ENCODE results near the gene MT1X. TPM values are rescaled to one million over a fixed set of nuclear protein-coding genes. Genes with fewer than 3 reads are reported as not detected.
"Not testable (repeated sequence)": the region's sequence is repeated elsewhere in the genome, so short reads cannot be mapped to it uniquely, and the experiment has no call there.

The MT1X gene
- total RNA-seq, 1 donor from 2014 or later = 85.9 TPM

DNA sequence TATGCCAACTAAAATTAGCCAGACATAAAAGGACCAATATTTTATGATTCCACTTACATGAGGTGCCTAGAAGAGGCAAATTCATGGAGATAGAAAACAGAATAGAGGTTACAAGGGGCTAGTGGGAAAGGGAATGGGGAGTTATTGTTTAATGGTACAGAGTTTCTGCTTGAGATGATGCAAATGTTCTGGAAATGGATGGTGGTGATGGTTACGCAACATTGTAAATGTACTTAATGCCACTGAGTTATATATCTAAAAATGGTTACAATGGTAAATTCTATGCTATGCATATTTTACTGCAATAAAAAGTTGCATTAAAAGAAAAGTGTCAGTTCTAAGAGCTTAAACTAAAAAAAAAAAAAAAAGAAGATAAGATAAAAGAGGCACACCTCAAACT is 17.9 kb downstream of the MT1X start:
- DNase-seq (no peak), ATAC-seq (no peak)
- intact Hi-C loops (cut with micrococcal nuclease) = loop anchor here (10.0 kb wide), 1 partner anchor 185 kb away; no protein-coding TSS in a partner anchor

DNA sequence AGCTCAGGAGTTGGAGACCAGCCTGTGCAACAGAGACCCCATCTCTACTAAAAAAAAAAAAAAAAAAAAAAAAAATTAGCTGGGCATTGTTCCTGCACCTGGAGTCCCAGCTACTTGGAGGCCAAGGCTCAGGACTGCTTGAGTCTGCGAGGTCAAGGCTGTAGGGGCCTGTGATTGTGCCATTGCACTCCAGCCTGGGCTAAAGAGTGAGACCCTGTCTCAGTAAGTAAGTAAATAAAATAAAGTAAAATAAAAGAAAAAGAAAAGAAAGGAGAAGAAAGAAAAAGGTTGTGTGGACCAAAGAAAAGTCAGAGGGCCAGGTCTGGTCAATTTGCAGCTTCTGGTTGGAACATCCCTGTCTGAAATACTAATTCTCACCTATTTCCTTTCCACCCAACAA is 18.4 kb downstream of the MT1X start:
- DNase-seq (no peak), ATAC-seq (no peak)
- intact Hi-C loops (cut with micrococcal nuclease) = loop anchor here (10.0 kb wide), 1 partner anchor 186 kb away; no protein-coding TSS in a partner anchor

DNA sequence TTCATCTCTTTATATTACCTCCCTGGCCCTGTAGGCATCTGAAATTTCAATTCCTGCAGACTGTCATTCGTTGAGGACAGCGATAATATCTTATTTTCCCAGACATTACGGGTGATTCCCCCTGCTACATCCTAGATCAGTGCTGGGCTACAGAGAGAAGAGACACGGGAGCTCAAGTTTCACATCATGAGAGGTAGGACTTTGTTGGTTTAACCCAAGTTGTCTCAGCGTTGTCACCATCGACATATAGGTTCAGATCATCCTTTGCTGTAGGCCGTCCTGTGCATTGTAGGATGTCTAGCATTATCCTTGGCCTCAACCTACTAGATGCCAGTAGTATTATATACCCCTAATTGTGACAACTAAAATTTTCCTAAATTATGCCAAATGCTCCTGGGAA is 19.3 kb downstream of the MT1X start:
- intact Hi-C loops (cut with micrococcal nuclease) = loop anchor here (10.0 kb wide), 1 partner anchor 187 kb away; no protein-coding TSS in a partner anchor
- DNase-seq = no peak
- ATAC-seq = peak; percentile 10

DNA sequence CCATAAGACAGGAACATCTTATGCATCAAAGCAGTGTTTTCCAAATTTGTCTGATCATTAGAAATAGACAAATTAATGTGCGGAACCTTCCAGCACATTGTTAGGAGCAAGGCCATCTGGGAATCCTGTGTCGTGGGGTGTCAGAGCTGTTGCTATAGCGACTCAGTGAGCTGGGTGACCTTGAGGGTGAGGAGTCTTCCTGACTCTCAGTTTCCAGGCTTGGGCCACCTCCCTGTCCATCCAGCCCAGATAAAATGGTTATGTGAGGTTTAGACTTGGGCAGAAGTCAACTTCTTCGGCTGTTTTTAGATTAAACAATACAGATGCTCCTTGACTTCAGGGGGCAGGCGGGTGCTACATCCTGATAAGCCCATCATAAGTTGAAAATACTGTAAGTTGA is 20.6 kb downstream of the MT1X start:
- intact Hi-C loops (cut with micrococcal nuclease) = loop anchor here (10.0 kb wide), 1 partner anchor 188 kb away; no protein-coding TSS in a partner anchor
- no peak for DNase-seq
- no peak for ATAC-seq

DNA sequence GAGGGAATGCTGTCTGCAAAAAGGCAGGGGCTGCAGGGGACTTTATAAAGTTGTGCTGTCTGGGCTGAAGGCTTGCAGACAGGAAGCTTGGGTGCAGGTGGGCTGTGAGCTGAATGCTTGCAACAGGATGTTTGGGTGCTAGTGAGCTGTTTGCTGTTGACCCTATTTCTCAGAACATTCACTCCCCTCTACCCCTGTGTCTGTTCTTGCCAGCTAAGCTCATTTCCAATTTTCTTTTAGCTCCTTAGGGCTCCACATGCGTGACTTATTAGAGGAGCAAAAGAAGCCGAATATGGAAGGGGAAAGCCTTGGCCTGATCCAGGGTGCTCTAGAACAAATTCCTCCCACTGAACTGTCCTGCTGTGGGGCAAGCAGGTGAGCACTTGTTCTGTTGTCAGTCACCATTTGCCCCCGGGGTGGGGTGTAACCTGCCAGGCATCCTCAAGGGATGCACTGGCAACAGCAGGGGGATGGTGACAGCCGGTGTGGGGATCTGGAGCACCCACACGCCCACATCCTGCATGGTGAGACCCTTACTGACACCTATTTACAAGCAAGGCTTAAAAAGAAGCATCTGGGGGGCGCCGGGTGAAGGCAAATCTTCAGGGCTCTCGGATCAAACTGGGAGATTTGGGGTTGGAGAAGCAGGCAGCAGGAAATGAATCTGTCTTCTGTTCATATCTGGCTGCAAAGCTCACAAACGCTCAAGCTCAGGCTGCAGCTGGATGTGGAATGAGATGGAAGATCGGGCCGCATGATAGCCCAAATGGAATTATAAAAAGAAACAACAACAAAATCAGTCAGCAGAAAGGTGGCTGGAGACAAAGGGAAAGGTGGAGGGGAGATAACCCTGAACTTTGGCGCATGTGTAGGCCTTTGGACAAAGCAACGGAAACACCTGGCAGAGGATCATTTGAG is 26.5 kb downstream of the MT1X start:
- ATAC-seq (no peak), DNase-seq (no peak)
- intact Hi-C loops (cut with micrococcal nuclease) = loop anchor here (10.0 kb wide), 1 partner anchor 194 kb away; no protein-coding TSS in a partner anchor

DNA sequence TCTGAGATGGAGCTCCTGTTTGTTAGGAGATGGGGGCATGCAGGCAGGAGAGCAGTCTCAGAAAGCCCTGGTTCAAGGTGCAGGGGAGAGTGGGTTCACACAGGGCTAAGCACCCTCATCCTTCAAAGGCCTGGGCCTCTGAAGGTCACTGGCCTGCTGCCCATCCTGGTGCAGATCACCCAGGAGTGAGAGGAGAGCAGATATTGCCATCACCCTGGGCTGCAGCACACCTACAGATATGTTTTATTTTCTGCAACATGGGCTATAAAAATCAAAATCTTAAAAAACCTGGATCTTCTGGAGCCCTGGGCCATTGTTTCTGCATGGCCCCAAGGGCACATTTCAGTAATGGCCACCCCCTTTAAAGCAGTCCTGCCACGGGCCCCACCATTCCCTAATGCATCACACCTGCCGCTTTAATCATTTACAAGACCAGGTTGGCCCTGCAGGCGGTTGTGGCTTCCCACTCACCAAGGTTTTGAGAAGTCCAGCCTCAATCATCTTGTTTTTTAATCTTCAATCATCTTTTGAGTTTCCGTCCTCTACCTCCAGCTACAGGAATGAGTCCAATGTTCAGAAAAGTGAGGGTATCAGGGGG is 27.3 kb downstream of the MT1X start:
- DNase-seq (no peak), ATAC-seq (no peak)
- intact Hi-C loops (cut with micrococcal nuclease) = loop anchor here (10.0 kb wide), 1 partner anchor 195 kb away; no protein-coding TSS in a partner anchor

DNA sequence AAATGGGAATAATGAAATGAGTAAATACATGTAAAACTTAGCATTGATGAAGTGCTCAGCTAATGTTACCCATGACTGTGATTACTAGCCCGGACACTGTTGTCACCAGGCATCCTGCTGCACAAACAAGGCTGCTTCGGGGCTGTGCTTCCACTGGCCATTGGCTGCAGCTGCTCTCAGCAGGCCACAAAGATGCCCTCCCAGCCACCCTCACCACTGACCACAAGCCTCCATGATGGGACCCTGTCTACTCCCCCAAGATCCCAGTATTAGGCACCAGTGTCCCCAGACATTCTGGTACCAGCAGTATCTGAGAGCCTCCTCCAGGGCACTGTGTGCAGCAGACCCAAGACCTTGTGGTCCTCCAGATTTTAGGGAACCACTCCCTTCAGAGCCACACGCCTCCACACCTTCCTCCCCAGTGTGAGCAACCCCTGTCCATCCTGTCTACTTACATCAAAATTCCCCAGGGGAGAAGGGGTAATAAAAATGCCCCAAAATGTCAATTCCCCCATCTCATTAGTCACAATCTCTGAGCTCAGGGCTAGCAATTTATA is 28.0 kb downstream of the MT1X start:
- intact Hi-C loops (cut with micrococcal nuclease) = no loop called here
- DNase-seq (no peak), ATAC-seq (no peak)

DNA sequence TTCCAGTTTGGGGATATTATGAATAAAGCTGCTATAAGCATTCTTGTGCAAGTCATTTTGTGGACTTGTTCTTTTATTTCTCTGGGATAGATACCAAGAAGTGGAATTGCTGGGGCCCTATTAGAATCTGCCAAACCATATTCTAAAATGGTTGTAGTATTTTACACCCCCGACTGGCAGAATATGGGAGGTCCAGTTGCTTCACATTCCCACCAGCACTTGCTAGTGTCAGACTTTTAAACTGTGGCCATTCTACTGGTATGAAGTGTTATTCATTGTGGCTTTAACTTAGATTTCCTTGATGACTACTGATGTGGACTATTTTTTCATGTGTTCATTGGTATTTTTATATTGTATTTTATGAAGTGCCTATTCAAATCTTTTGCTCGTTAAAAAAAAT is 29.6 kb downstream of the MT1X start:
- no peak for ATAC-seq
- no peak for DNase-seq
- intact Hi-C loops (cut with micrococcal nuclease) = no loop called here

DNA sequence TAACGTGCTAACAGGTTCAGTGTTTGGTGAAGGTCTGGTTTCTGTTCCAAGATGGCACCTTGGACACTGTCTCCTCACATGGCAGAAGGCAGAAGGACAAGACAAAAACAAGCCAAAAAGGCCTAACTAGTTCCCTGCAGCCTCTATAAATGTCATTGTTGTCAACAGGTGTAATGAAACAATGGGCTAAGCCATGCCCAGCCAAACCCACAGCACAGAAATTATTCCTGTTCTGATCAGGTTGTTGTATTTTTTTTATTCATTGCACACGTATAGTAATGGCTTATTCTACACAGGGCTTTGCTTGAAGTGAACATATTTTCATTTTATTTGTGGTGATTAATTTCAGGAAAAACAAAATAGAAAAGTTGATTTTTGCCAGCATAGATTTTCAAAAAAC is 31.5 kb downstream of the MT1X start:
- ATAC-seq (no peak), DNase-seq (no peak)
- intact Hi-C loops (cut with micrococcal nuclease) = no loop called here

DNA sequence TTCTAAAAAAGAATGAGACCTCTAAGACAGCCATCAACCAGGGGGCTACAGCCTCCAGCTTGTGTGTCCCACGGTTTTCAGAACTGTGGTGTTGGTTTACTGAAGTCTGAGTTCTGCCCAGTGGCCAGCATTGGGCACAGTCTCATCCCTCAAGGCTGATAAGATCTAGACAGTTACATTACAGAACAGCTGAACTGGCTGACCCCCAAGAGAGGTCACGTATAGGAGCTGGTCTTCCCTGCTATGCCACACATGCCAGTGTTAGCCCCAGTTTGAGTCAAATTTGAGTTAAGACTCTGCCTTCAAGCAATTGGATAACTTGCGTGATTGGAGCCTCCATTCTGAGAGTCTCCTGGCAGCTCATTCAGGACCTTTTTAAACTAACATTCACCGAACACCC is 32.9 kb downstream of the MT1X start:
- no peak for ATAC-seq
- intact Hi-C loops (cut with micrococcal nuclease) = no loop called here

DNA sequence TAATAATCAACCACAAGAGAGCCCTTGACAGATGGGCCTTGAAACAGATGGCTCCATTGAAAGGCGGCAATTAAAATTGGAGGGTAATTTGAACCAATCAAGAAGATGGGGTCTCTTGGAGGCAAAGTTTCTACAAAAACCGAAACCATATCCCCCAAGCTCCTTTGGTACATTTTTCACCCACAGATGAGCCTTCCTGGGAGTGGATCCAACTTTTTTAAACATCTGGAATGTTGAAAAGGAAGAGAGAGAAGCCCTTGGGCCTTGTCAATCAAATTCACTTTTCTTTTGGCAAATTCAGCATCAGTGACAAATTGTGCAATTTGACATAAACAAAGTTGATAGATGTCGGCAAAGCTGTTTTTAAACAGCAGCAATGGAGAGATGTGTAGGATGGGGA is 34.5 kb downstream of the MT1X start:
- ATAC-seq (no peak), DNase-seq (no peak)
- intact Hi-C loops (cut with micrococcal nuclease) = no loop called here

More for the DNA sequence above, 32.9 kb downstream of the MT1X start:
- DNase-seq = no peak

DNA sequence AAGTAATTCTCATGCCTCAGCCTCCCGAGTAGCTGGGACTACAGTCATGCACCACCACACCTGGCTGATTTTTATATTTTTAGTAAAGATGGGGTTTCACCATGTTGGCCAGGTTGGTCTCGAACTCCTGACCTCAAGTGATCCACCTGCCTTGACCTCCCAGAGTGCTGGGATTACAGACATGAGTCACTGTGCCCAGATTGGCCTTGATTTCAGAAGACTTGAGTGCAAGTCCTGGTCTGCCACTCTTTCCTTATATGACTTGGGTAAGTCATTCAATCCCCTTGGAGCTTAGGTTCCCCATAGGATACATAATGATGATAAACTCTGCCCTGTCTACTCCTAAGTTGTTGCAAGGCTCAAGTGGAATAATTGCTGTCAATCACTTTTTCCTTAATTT is 35.3 kb downstream of the MT1X start:
- ATAC-seq; intact Hi-C loops (cut with micrococcal nuclease); DNase-seq: not testable (repeated sequence)

DNA sequence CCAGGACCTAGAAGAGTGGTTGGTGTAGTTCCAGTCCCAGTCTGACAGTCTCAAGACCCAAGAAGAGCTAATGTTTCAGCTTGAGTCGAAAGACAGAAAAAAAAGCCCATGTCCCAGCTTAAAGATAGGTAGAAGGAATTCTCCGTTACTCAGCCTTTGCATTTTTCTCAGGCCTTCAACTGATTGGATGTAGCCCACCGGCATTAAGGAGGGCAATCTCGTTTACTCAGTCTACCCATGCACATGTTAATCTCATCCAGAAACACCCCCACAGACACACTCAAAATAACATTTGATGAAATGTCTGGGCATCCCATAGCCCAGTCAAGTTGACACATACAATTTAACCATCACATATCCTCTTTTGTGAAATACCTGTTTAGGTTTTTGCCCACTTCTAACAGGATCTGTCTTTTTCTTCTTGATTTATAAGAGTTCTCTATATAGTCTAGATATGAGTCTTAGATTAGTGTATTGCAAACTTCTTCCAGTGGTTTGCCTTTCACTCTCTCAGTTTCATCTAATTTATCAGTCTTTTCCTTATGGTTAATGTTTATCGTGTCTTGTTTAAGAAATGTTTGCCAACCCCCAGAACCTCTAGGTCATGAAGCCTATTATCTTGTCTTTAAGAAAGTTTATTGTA is 40.1 kb downstream of the MT1X start:
- intact Hi-C loops (cut with micrococcal nuclease) = no loop called here
- DNase-seq = no peak
- ATAC-seq = no peak

DNA sequence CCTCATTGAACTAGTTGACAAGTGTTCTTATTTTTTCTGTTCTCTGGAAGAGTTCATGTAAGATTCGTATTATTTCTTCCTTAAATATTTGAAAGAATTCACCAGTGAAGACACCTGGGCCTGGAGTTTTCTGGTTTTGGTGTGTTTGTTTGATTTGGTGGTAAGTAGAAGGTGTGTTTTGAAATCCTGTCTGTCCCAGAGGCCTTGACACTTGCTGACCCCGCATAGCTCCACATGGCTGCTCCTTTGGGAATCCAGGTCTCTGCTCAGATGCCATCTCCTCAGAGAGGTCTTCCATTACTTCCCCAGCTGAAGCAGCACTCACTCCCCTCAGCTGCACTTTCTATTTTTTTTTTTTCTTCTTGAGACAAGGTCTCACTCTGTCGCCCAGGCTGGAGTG is 41.9 kb downstream of the MT1X start:
- no peak for ATAC-seq
- DNase-seq = no peak
- intact Hi-C loops (cut with micrococcal nuclease) = no loop called here

DNA sequence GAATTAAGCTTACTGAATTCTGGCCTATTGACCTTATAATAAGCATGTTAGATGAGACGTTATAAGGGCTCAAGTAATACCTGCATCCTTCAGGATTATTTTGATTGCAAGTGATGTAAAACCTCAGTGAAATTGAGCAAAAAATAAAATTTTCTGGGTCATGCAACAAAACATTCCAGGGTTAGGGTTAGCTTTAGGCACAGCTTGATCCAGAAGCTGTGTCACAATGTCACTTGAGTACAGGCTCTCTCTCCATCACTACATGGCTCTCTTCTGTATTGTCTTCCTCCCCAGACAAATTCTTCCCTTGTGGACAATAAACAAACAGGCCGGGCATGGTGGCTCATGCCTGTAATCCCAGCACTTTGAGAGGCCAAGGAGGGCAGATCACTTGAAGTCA is 44.0 kb downstream of the MT1X start:
- DNase-seq (no peak), ATAC-seq (no peak)
- intact Hi-C loops (cut with micrococcal nuclease) = no loop called here

DNA sequence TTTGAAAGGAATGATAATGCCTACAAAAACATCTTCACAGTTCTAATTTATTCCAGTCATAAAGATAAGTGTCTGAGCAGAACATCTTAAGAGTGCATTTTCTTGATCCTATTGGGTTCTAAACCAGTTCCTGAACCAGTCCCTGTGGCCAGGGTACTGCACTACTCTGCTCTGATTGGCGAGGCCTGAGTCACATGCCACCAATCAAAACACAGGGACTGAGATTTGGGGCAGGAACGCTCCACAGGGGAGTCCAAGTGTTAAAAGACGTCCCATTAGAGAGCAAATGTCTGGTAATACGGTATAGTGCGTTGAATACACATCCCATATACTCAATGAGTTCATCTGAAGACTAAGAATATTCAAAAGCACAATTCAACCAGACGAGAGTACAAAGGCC is 44.7 kb downstream of the MT1X start:
- no peak for ATAC-seq
- intact Hi-C loops (cut with micrococcal nuclease) = no loop called here

DNA sequence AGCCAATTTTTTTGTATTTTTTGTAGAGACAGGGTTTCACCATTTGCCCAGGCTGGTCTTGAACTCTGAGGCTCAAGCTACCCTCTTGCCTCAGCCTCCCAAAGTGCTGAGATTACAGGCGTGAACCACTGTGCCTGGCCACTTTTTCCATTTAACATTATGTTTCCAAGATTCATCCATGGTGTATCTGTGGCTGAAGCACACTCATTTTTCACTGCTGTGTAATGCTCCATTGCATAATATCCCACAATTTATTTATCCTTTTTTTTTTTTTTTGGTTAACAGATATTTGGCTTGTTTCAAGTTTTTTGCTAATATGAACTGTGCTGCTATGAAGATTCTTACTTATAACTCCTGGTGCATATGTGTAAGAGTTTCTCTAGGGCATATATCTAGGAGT is 45.8 kb downstream of the MT1X start:
- ATAC-seq (no peak), DNase-seq (no peak)
- intact Hi-C loops (cut with micrococcal nuclease) = no loop called here

More for the DNA sequence above, 44.7 kb downstream of the MT1X start:
- no peak for DNase-seq

DNA sequence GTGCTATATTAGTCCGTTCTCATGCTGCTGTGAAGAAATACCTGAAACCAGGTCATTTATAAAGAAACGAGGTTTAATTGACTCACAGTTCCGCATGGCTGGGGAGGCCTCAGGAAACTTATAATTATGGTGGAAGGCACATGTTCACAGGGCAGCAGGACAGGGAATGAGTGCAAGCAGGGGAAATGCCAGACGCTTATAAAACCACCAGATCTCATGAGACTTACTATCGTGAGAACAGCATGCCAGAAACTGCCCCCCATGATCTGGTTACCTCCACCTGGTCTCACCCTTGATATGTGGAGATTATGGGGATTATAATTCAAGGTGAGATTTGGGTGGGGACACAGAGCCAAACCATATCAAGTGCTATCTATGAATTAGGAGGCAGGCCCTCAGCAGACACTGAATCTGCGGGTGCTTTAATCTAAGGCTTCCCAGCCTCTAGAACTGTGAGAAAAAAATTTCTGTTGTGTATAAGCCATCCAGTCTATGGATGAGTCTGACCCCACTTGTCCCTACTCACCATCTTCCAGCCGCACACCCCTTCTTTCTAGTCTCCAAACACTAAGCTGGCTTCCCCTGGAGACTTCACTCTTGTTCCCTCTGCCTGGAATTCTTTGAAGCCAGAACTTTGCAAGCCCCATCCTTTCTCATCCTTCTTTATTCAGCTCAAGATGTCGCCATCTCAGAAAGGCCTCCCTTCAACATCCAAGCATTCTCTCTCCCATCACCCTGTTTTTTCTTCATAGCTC is 46.9 kb downstream of the MT1X start:
- intact Hi-C loops (cut with micrococcal nuclease) = no loop called here
- DNase-seq (no peak), ATAC-seq (peak; percentile 25)
